HCT116 (cell line): ENCODE measurements around the gene SBNO2. TPM values are rescaled to one million over a fixed set of nuclear protein-coding genes. Genes with fewer than 3 reads are reported as not detected.

Source experiments
- ATAC-seq: fragments of 200-7000 bp; cut with Tn5 transposase; 2 replicates; pipeline ENCODE4 v1.9.1; 2020; ENCODE audit warnings: mild to moderate bottlenecking, moderate library complexity
- BruUV-seq: library from RNA; stranded (reverse); fragments of 400-500 nt; replicated peaks from 2 replicates; lab custom pipeline; 2021; lab: Mats Ljungman, UMichigan
- CTCF ChIA-PET: fragments of 300-600 bp; sonication (Branson Sonifier 250); formaldehyde crosslinking; loops from one replicate; lab custom pipeline; 2021; ENCODE audit warnings: antibody characterized with exemption; lab: Charles Lee
- POLR2A ChIA-PET: fragments of 300-600, 350-600 bp; sonication (Branson Sonifier 250); formaldehyde crosslinking; loops from one replicate; lab custom pipeline; 2021; ENCODE audit warnings: antibody characterized with exemption; lab: Charles Lee
- RAD21 ChIA-PET, 2 experiments: fragments of 300-600 bp; sonication (Branson Sonifier 250); formaldehyde crosslinking; loops; one replicate each; lab custom pipeline; 2023; ENCODE audit warnings: low total read pairs in 2 of 2; ENCODE audit not compliant: uncharacterized antibody in 2 of 2, unreplicated experiment in 2 of 2, low non-redundant PET in 1 of 2; lab: Charles Lee
- DNase-seq: peaks from one replicate; pipeline ENCODE4 v3.0.0-alpha.2; 2010; ENCODE audit warnings: low read depth, low spot score
- H2AFZ ChIP-seq: fragments of 200-600 bp; shearing (Covaris generic), sonication (generic); 2 replicates; pipeline ENCODE4 v1.6.1; 2017; ENCODE audit warnings: low read depth, mixed run types, mixed read lengths, antibody characterized with exemption, low read length; ENCODE audit not compliant: poor library complexity, severe bottlenecking
- H3K27ac ChIP-seq: 2 replicates; pipeline ENCODE4 v1.5.1; 2012; ENCODE audit warnings: low read depth, low read length
- H3K27me3 ChIP-seq: fragments of 200-600 bp; sonication (generic); 2 replicates; pipeline ENCODE4 v1.6.1; 2016; ENCODE audit warnings: mixed run types, low read length, mixed read lengths; ENCODE audit not compliant: insufficient read depth
- H3K36me3 ChIP-seq, 2 experiments: fragments of 200-500 bp in 1 of 2; fragments of 200-600 bp in 1 of 2; sonication (Bioruptor generic) in 1 of 2; sonication (generic) in 1 of 2; 2 replicates each; pipeline versions ENCODE4 v1.5.1 to v1.6.1; 2014 to 2016; ENCODE audit warnings: low read length in 2 of 2, inconsistent platforms in 1 of 2, mixed read lengths in 1 of 2, mixed run types in 1 of 2; ENCODE audit not compliant: insufficient read depth in 2 of 2, control insufficient read depth in 1 of 2
- H3K4me1 ChIP-seq, 2 experiments: fragments of 200-600 bp in 1 of 2; sonication (generic) in 1 of 2; 2 replicates each; pipeline versions ENCODE4 v1.5.1 to v1.6.1; 2012 to 2017; ENCODE audit warnings: low read length in 2 of 2, inconsistent platforms in 1 of 2, mild to moderate bottlenecking in 1 of 2, mixed read lengths in 1 of 2, mixed run types in 1 of 2, moderate library complexity in 1 of 2; ENCODE audit not compliant: insufficient read depth in 2 of 2, control insufficient read depth in 1 of 2
- H3K4me2 ChIP-seq: fragments of 200-600 bp; sonication (generic); 2 replicates; pipeline ENCODE4 v1.6.1; 2017; ENCODE audit warnings: mixed run types, low read length, mixed read lengths
- H3K4me3 ChIP-seq, 2 experiments: fragments of 200-600 bp in 1 of 2; sonication (generic) in 1 of 2; replicated peaks in 1 of 2; 2 replicates each; pipeline ENCODE4 v1.5.1; 2011 to 2016; ENCODE audit warnings: low read length in 2 of 2, control low read depth in 1 of 2, low read depth in 1 of 2, mild to moderate bottlenecking in 1 of 2, mixed read lengths in 1 of 2, mixed run types in 1 of 2
- H3K79me2 ChIP-seq: fragments of 200-600 bp; sonication (generic); 2 replicates; pipeline ENCODE4 v1.6.1; 2017; ENCODE audit warnings: mild to moderate bottlenecking, mixed run types, low read length, moderate library complexity, mixed read lengths; ENCODE audit not compliant: insufficient read depth
- H3K9ac ChIP-seq: fragments of 200-600 bp; sonication (generic); 2 replicates; pipeline ENCODE4 v1.6.1; 2016; ENCODE audit warnings: low read length, mixed read lengths
- H3K9me2 ChIP-seq: fragments of 200-600 bp; sonication (generic), shearing (Covaris generic); 2 replicates; pipeline ENCODE4 v1.6.1; 2017; ENCODE audit warnings: mixed run types, mild to moderate bottlenecking, moderate library complexity; ENCODE audit not compliant: insufficient read depth
- H3K9me3 ChIP-seq, 2 experiments: fragments of 200-500 bp in 1 of 2; fragments of 200-600 bp in 1 of 2; sonication (Bioruptor generic) in 1 of 2; sonication (generic) in 1 of 2; 2 replicates each; pipeline ENCODE4 v1.6.1; 2014 to 2017; ENCODE audit warnings: low read length in 2 of 2, mixed read lengths in 2 of 2, inconsistent platforms in 1 of 2, low read depth in 1 of 2, mild to moderate bottlenecking in 1 of 2, mixed run types in 1 of 2, moderate library complexity in 1 of 2; ENCODE audit not compliant: control insufficient read depth in 1 of 2, insufficient read depth in 1 of 2
- H4K20me1 ChIP-seq: fragments of 200-600 bp; sonication (generic), shearing (Covaris generic); 2 replicates; pipeline ENCODE4 v1.6.1; 2017; ENCODE audit warnings: mixed run types, mild to moderate bottlenecking, moderate library complexity; ENCODE audit not compliant: insufficient read depth
- CEBPB ChIP-seq: IDR thresholded peaks from 2 replicates; pipeline ENCODE4 v1.6.1; 2012; ENCODE audit warnings: low read depth
- EGR1 ChIP-seq: IDR thresholded peaks from 2 replicates; pipeline ENCODE4 v1.6.1; 2012; ENCODE audit warnings: low read depth
- FOSL1 ChIP-seq: IDR thresholded peaks from 2 replicates; pipeline ENCODE4 v1.6.1; 2012; ENCODE audit warnings: low read depth
- JUND ChIP-seq: IDR thresholded peaks from 2 replicates; pipeline ENCODE4 v1.6.1; 2012
- POLR2AphosphoS5 ChIP-seq: IDR thresholded peaks from 2 replicates; pipeline ENCODE4 v1.6.1; 2011; ENCODE audit warnings: mild to moderate bottlenecking, low read depth, low read length, moderate library complexity
- SRF ChIP-seq: IDR thresholded peaks from 2 replicates; pipeline ENCODE4 v1.6.1; 2012; ENCODE audit warnings: low read depth
- TCF7L2 ChIP-seq: IDR thresholded peaks from 2 replicates; pipeline ENCODE4 v1.7.0; 2011; ENCODE audit warnings: borderline replicate concordance, inconsistent platforms; ENCODE audit not compliant: insufficient read depth, insufficient read length; ENCODE audit errors: extremely low read depth
- ZNF274 ChIP-seq: fragments of 200-500 bp; sonication (Bioruptor generic); IDR thresholded peaks from 2 replicates; pipeline ENCODE4 v1.6.1; 2014; ENCODE audit warnings: mild to moderate bottlenecking, low read depth, low read length, inconsistent platforms
- intact Hi-C: fragments of 100-400 bp; cut with micrococcal nuclease; formaldehyde crosslinking; loops from 2 replicates; pipeline ENCODE4 v1.10.0; 2022
- total RNA-seq: library from RNA; stranded (reverse); gene quantifications from one replicate; pipeline ENCODE4 v1.2.1, GENCODE V29; 2021; ENCODE audit not compliant: unreplicated experiment
- TF ChIP-seq, protein P1 (sequence below): IDR thresholded peaks from 2 replicates; pipeline ENCODE4 v1.6.1; 2012
- TF ChIP-seq, protein P2 (sequence below): IDR thresholded peaks from 2 replicates; pipeline ENCODE4 v1.6.1; 2012
- TF ChIP-seq, protein P3 (sequence below), 3 experiments: fragments of 200-600 bp in 1 of 3; sonication (generic) in 1 of 3; IDR thresholded peaks in 2 of 3; conservative IDR thresholded peaks in 1 of 3; 2 replicates each; pipeline ENCODE4 v1.5.1; 2012 to 2017; ENCODE audit warnings: low read depth in 2 of 3, low read length in 2 of 3, antibody characterized with exemption in 1 of 3, borderline replicate concordance in 1 of 3, control low read depth in 1 of 3, mild to moderate bottlenecking in 1 of 3, mixed read lengths in 1 of 3, mixed run types in 1 of 3, moderate library complexity in 1 of 3; ENCODE audit not compliant: insufficient read depth in 1 of 3

The SBNO2 gene
- total RNA-seq, 1 experiment from 2014 or later, result 66.4 TPM

DNA sequence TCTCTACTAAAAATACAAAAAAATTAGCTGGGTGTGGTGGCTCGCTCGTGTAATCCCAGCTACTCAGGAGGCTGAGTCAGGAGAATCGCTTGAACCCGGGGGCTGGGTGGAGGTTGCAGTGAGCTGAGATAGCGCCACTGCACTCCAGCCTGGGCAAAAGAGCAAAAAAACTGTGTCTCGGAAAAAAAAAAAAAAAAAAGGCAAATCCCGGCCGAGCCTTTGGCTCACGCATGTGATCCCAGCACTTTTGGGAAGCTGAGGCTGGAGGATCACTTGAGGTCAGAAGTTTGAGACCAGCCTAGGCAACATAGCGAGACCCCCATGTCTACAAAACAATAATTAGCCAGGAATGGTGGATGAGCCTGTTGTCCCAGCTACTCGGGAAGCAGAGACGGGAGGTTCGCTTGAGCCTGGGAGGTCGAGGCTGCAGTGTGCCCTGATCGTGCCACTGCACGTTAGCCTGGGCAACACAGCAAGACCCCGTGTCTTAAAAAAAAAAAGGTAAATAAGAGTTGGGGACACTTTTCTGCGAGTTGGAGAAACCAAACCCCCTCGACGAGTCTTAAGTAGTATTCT, 70.8 kb downstream of the SBNO2 start:
- DNase-seq, result no peak
- Histone ChIP-seq H3K9ac (peak overlapping the region; percentile 76), H3K36me3 (peaks cover 4 to 17% of the 10 kb centered on the region in 2 experiments; a peak in 3 of 4 replicates), H3K79me2 (peaks cover 24% of the 10 kb centered on the region), H3K4me3 (peak overlapping the region; percentile 59 to 88), H3K9me2 (no peaks in the 10 kb centered on the region), H3K4me1 (peaks cover 32 to 80% of the 10 kb centered on the region in 2 experiments), H3K27me3 (no peaks in the 10 kb centered on the region), H3K27ac (peak overlapping the region; percentile 99), H2AFZ (no peak overlapping the region), H3K9me3 (peaks cover 0 to 4% of the 10 kb centered on the region in 2 experiments; a peak in 1 of 4 replicates), H4K20me1 (no peaks in the 10 kb centered on the region), H3K4me2 (peak overlapping the region; percentile 81)
- intact Hi-C loops, result loop anchor here (5.0 kb wide), 4 partner anchors 41 to 139 kb away; partner anchors contain the start of genes ATP5F1D and CNN2
- no peak for ATAC-seq
- TSS peak; percentile 97 for BruUV-seq
- TF ChIP-seq, protein P1, sequence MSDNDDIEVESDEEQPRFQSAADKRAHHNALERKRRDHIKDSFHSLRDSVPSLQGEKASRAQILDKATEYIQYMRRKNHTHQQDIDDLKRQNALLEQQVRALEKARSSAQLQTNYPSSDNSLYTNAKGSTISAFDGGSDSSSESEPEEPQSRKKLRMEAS, result no peak
- TF ChIP-seq EGR1 (no peak), JUND (no peak), TCF7L2 (no peak)
- CTCF ChIA-PET, result interaction anchor here (0.7 to 2.3 kb wide), 3 partner anchors 10 to 39 kb away, joined by 3 to 12 read pairs (median 4); no protein-coding TSS in a partner anchor
- RAD21 ChIA-PET, result no interaction called here
- POLR2A ChIA-PET, result interaction anchor here (1.2 to 3.6 kb wide), 7 partner anchors 10 to 77 kb away, joined by 3 to 17 read pairs (median 4); no protein-coding TSS in a partner anchor

DNA sequence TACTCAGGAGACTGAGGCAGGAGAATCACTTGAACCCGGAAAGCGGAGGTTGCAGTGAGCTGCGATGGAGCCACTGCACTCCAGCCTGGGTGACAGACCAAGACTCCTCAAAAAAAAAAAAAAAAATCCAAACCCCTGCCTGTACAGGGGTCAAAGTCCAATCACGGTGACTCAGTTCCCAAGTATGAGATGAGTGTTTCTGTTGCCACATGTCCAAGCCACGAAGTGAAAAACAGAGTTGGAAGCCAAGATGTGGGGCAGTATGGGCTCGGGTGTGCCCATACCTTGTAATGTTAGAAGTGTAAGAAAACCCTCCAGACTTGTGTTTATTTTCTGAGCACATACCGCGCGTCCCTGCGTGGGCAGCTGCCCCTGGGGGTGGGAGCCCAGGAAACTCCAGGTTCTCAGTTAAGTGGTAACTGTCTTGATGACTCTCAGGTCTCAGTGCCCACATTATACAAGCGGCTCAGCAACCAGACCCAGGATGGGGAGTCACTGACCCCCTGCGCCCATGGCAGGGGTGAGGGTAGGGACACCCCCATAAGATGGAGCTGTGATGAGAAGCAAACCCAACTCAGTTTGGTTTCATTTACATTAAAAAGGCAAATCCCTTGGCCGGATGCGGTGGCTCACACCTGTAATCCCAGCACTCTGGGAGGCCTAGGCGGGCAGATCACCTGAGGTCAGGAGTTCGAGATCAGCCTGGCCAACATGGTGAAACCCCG, 71.5 kb downstream of the SBNO2 start:
- ChIA-PET RAD21 (interaction anchor here in 1 of 2 experiments (0.7 kb wide), 1 partner anchor 38 kb away, joined by 3 read pairs; no protein-coding TSS in a partner anchor), CTCF (interaction anchor here (0.7 kb wide), 1 partner anchor 11 kb away, joined by 4 read pairs; no protein-coding TSS in a partner anchor), POLR2A (interaction anchor here (1.0 to 3.6 kb wide), 6 partner anchors 11 to 167 kb away, joined by 3 to 17 read pairs (median 5); partner anchors contain the start of gene CIRBP)
- peaks cover 32 to 83% of the 10 kb centered on the region in 2 experiments for H3K4me1 ChIP-seq
- H3K9ac ChIP-seq, result peak overlapping the region; percentile 76
- H3K27me3 ChIP-seq, result no peaks in the 10 kb centered on the region
- peaks cover 4 to 15% of the 10 kb centered on the region in 2 experiments; a peak in 3 of 4 replicates for H3K36me3 ChIP-seq
- peaks cover 24% of the 10 kb centered on the region for H3K79me2 ChIP-seq
- peaks cover 0 to 4% of the 10 kb centered on the region in 2 experiments; a peak in 1 of 4 replicates for H3K9me3 ChIP-seq
- H3K27ac ChIP-seq, result peak overlapping the region; percentile 99
- H3K4me3 ChIP-seq, result peak overlapping the region; percentile 59 to 88
- H3K9me2 ChIP-seq, result no peaks in the 10 kb centered on the region
- DNase-seq, result peak; percentile 95
- H4K20me1 ChIP-seq, result no peaks in the 10 kb centered on the region
- ATAC-seq, result peak; percentile 25
- H2AFZ ChIP-seq, result no peak overlapping the region
- H3K4me2 ChIP-seq, result peak overlapping the region; percentile 81
- BruUV-seq, result no TSS peak
- intact Hi-C loops, result loop anchor here (5.0 kb wide), 4 partner anchors 40 to 140 kb away; partner anchors contain the start of genes ATP5F1D and CNN2
- no peak for TF ChIP-seq SRF
- TF ChIP-seq POLR2AphosphoS5, result no peak; the same call in 1 of the 2 replicates
- no peak for TF ChIP-seq ZNF274
- TF ChIP-seq CEBPB, result no peak
- TF ChIP-seq, protein P2, sequence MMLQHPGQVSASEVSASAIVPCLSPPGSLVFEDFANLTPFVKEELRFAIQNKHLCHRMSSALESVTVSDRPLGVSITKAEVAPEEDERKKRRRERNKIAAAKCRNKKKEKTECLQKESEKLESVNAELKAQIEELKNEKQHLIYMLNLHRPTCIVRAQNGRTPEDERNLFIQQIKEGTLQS, result no peak
- peak; percentile 94 for TF ChIP-seq FOSL1
- peak; percentile 96 for TF ChIP-seq JUND
- TF ChIP-seq, protein P1, result peak; percentile 89
- TF ChIP-seq, protein P3, sequence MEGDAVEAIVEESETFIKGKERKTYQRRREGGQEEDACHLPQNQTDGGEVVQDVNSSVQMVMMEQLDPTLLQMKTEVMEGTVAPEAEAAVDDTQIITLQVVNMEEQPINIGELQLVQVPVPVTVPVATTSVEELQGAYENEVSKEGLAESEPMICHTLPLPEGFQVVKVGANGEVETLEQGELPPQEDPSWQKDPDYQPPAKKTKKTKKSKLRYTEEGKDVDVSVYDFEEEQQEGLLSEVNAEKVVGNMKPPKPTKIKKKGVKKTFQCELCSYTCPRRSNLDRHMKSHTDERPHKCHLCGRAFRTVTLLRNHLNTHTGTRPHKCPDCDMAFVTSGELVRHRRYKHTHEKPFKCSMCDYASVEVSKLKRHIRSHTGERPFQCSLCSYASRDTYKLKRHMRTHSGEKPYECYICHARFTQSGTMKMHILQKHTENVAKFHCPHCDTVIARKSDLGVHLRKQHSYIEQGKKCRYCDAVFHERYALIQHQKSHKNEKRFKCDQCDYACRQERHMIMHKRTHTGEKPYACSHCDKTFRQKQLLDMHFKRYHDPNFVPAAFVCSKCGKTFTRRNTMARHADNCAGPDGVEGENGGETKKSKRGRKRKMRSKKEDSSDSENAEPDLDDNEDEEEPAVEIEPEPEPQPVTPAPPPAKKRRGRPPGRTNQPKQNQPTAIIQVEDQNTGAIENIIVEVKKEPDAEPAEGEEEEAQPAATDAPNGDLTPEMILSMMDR (IDR thresholded peaks at IDR 0.05 in 2 of 3, conservative IDR thresholded peaks at IDR 0.05 in 1 of 3; ENCODE audit: borderline replicate concordance in 1 of 3, insufficient read depth in 1 of 3, low read depth in 2 of 3, low read length in 2 of 3), result no peak
